NCI-H146 (cell line): ENCODE measurements around the gene ASCC3.

Experiments used
- DNase-seq: peaks from one replicate; lab custom pipeline; 2025; lab: John Stamatoyannopoulos, UW

Gene ASCC3

GRCh38 chr6:100575921-100576320 lies 305.2 kb downstream of the ASCC3 start:
- DNase-seq, result no peak

GRCh38 chr6:100574836-100575235 lies 306.3 kb downstream of the ASCC3 start:
- DNase-seq, result no peak

GRCh38 chr6:100573166-100573565 lies 308.0 kb downstream of the ASCC3 start:
- peak; percentile 5 for DNase-seq

- no peak for DNase-seq
Observed at GRCh38 chr6:100568255-100568654, 312.9 kb downstream of the ASCC3 start.

GRCh38 chr6:100566563-100566962 lies 314.6 kb downstream of the ASCC3 start:
- DNase-seq, result no peak

GRCh38 chr6:100565439-100566104 lies 315.6 kb downstream of the ASCC3 start:
- no peak for DNase-seq

GRCh38 chr6:100559859-100560258 lies 321.3 kb downstream of the ASCC3 start:
- no peak for DNase-seq

GRCh38 chr6:100554228-100554627 lies 326.9 kb downstream of the ASCC3 start:
- peak; percentile 37 for DNase-seq

GRCh38 chr6:100553243-100553642 lies 327.9 kb downstream of the ASCC3 start:
- DNase-seq, result peak; percentile 98

GRCh38 chr6:100549406-100550167 lies 331.5 kb downstream of the ASCC3 start:
- DNase-seq, result no peak

- DNase-seq, result no peak
Observed at GRCh38 chr6:100538086-100538485, 343.0 kb downstream of the ASCC3 start.

- peak; percentile 79 for DNase-seq
Observed at GRCh38 chr6:100518588-100518987, 362.5 kb downstream of the ASCC3 start.

GRCh38 chr6:100517633-100518032 lies 363.5 kb downstream of the ASCC3 start:
- no peak for DNase-seq

GRCh38 chr6:100517106-100517505 lies 364.0 kb downstream of the ASCC3 start:
- DNase-seq, result no peak

- no peak for DNase-seq
Observed at GRCh38 chr6:100514660-100515059, 366.5 kb downstream of the ASCC3 start.

- DNase-seq, result no peak
Observed at GRCh38 chr6:100512203-100512862, 368.8 kb downstream of the ASCC3 start.

GRCh38 chr6:100509101-100509500 lies 372.0 kb downstream of the ASCC3 start:
- DNase-seq, result no peak

GRCh38 chr6:100506651-100507050 lies 374.5 kb downstream of the ASCC3 start:
- no peak for DNase-seq

GRCh38 chr6:100504786-100505737 lies 376.1 kb downstream of the ASCC3 start:
- no peak for DNase-seq

GRCh38 chr6:100503043-100503705 lies 378.0 kb downstream of the ASCC3 start:
- no peak for DNase-seq

- DNase-seq, result peak; percentile 59
Observed at GRCh38 chr6:100493206-100493888, 387.8 kb downstream of the ASCC3 start.
